ENCODE measurements around the gene MTARC1. TPM values are rescaled to one million over a fixed set of nuclear protein-coding genes. Genes with fewer than 3 reads are reported as not detected.

The MTARC1 gene
- total and polyA plus RNA-seq, 2 of the 4 experiments (the other 2 are of a cell fraction): 0.18 to 0.55 TPM

DNA sequence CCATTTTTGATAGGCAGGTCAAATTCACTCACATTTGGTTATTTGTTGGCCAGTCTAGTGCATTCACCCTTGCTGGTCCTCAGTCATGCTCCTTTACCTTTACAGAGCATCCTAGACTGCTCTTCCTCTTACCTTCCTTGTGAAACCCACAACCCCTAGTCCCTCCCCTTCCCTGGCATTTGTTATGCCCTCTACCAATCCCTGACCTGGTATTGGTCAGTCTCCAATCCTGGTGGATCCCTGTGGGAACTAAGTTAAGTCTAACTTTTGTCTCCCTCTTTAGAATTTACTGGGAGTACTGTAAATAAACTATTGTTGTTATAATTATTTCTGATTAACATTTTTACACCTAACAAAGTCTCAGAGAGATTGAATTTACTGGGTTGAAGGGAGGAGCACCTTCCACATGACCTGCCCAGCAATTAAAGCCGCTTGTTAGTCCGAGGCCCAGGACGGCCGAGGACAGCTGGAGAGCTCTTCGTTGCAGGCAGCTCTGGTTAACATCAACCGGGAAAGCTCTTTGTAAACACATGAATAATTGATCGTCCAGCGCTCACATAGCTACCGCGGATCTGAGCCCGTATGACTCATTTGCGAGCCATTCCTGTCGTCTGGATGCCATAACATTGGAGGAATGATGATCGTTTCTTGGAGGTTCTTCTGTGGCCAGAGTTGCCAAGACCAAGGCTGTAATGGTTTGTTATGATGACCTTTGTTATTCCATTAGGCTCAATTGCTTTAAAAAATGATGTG is 31.9 kb downstream of the MTARC1 start:
- H3K27me3 ChIP-seq (ENCODE audit: control insufficient read depth, insufficient read depth, low read length): peaks cover 11% of the 10 kb centered on the region
- H3K14ac ChIP-seq (replicated peaks; ENCODE audit: low read depth, low read length): peak overlapping the region; percentile 47
- ChIA-PET CTCF (interaction anchor here (0.9 to 1.0 kb wide), 3 partner anchors 9 to 174 kb away, joined by 3 read pairs; no protein-coding TSS in a partner anchor), POLR2A (ENCODE audit: unreplicated experiment) (no interaction called here)
- no peak overlapping the region for H2AK9ac ChIP-seq (replicated peaks; ENCODE audit: low read depth, low read length, poor library complexity)
- no peak overlapping the region for H3K4me3 ChIP-seq (ENCODE audit: insufficient read depth, low read depth, low read length)
- dilution Hi-C loops (cut with HindIII; ENCODE audit: low sequenced_read_pairs, unreplicated experiment) (no loop called here), intact Hi-C loops (cut with micrococcal nuclease) (loop anchor here (2.0 to 10.0 kb wide), 5 partner anchors 56 to 906 kb away; no protein-coding TSS in a partner anchor), in situ Hi-C loops (cut with MboI; ENCODE audit: low sequenced_read_pairs) (loop anchor here (10.0 kb wide), 1 partner anchor 616 kb away; no protein-coding TSS in a partner anchor)
- H3K56ac ChIP-seq (ENCODE audit: extremely low read depth, insufficient read depth, low read length): peak overlapping the region; percentile 48; the same call in 1 of the 2 replicates
- H4K91ac ChIP-seq (ENCODE audit: insufficient read depth, low read depth, low read length): peak overlapping the region; percentile 89
- peak overlapping the region; percentile 63 for H3K23ac ChIP-seq (ENCODE audit: low read depth, low read length)
- no peak overlapping the region for H2AFZ ChIP-seq (replicated peaks; ENCODE audit: low read length, poor library complexity)
- 3% methylated on average over 6 of the region's 14 CpGs; no CpG with 5 or more reads in 1 of the 2 experiments for WGBS, 2 experiments (ENCODE audit: extremely low coverage in 2 of 2, insufficient read length in 1 of 2)
- H2BK15ac ChIP-seq (ENCODE audit: low read depth, low read length): peak overlapping the region; percentile 70; the same call in 2 of the 3 replicates
- peak overlapping the region; percentile 74 for H4K5ac ChIP-seq (ENCODE audit: low read depth, low read length)
- peak overlapping the region; percentile 94 for H3K18ac ChIP-seq (ENCODE audit: low read depth, low read length)
- peaks cover 12% of the 10 kb centered on the region for H3K4me1 ChIP-seq (ENCODE audit: control insufficient read depth, insufficient read depth, low read length)
- no peak overlapping the region for H3K9ac ChIP-seq (ENCODE audit: low read depth, low read length)
- peak overlapping the region; percentile 20 to 78; a peak in 3 of 4 replicates for H4K8ac ChIP-seq (ENCODE audit: low read depth in 2 of 2, low read length in 2 of 2)
- no peaks in the 10 kb centered on the region for H3K79me1 ChIP-seq (ENCODE audit: low read depth in 1 of 2, low read length in 2 of 2)
- no peaks in the 10 kb centered on the region for H4K20me1 ChIP-seq (ENCODE audit: insufficient read depth, low read length)
- peak overlapping the region; percentile 74; the same call in 1 of the 2 replicates for H3K27ac ChIP-seq (ENCODE audit: insufficient read depth, low read length)
- peak overlapping the region; percentile 76 for H2AK5ac ChIP-seq (ENCODE audit: low read depth, low read length)
- no peaks in the 10 kb centered on the region for H3K36me3 ChIP-seq (ENCODE audit: control insufficient read depth, insufficient read depth, low read length)
- no peaks in the 10 kb centered on the region for H3K9me3 ChIP-seq (ENCODE audit: control insufficient read depth, insufficient read depth, low read length)
- no TSS peak for BruUV-seq (replicated peaks)
- H2BK5ac ChIP-seq (ENCODE audit: low read depth, low read length, poor library complexity, severe bottlenecking): peak overlapping the region; percentile 71
- H3K4ac ChIP-seq (ENCODE audit: low read depth, low read length): peak overlapping the region; percentile 86
- peak; percentile 98 for DNase-seq
- TF ChIP-seq RCOR1 (IDR thresholded peaks at IDR 0.05; ENCODE audit: insufficient replicate concordance, low read length): peak; percentile 65
- TF ChIP-seq NFE2L2 (IDR thresholded peaks at IDR 0.05; ENCODE audit: low read depth, low read length): no peak
- 0 out of 2 replicates have a peak, but pooled peaks have one; percentile 25 for TF ChIP-seq BHLHE40 (IDR thresholded peaks at IDR 0.05; ENCODE audit: low read depth, low read length)
- TF ChIP-seq FOS (IDR thresholded peaks at IDR 0.05; ENCODE audit: low read depth, low read length): peak; percentile 93
- peak overlapping the region; percentile 87 for H2BK120ac ChIP-seq (ENCODE audit: low read depth, low read length)
- peak; percentile 91 for ATAC-seq (ENCODE audit: low read depth)
- peak overlapping the region; percentile 92 for H2BK20ac ChIP-seq (ENCODE audit: low read depth, low read length)
- H3K9me1 ChIP-seq (ENCODE audit: insufficient read depth, low read length): peaks cover 6% of the 10 kb centered on the region
- H3K4me2 ChIP-seq (ENCODE audit: low read depth, low read length): peak overlapping the region; percentile 31; the same call in 1 of the 2 replicates

All from IMR-90 (cell line).